Natural killer cell (primary cell): ENCODE results near the gene BMP8A. TPM values are rescaled to one million over a fixed set of nuclear protein-coding genes. Genes with fewer than 3 reads are reported as not detected.

Experiments used
- ATAC-seq, 3 donors: fragments of 150-1000 bp in 2 of 3; fragments of 200-7000 bp in 1 of 3; cut with Tn5 transposase; 1 replicate in 1 of 3; 2 replicates in 2 of 3; pipeline ENCODE4 v1.10.0; 2021; ENCODE audit warnings: mild to moderate bottlenecking in 2 of 3, moderate library complexity in 2 of 3
- DNase-seq, 2 donors: peaks; one replicate each; pipeline versions ENCODE4 v3.0.0 to v3.0.0-alpha.2; 2013 to 2021; ENCODE audit warnings: mixed read lengths in 1 of 2
- H3K27ac ChIP-seq: one replicate; pipeline ENCODE4 v1.5.1; 2013; ENCODE audit warnings: mild to moderate bottlenecking, low read length
- H3K27me3 ChIP-seq: one replicate; pipeline ENCODE4 v1.6.1; 2013; ENCODE audit warnings: low read length; ENCODE audit not compliant: control insufficient read depth, insufficient read depth
- H3K36me3 ChIP-seq: one replicate; pipeline ENCODE4 v1.6.1; 2013; ENCODE audit warnings: low read length; ENCODE audit not compliant: control insufficient read depth, insufficient read depth
- H3K4me1 ChIP-seq: one replicate; pipeline ENCODE4 v1.6.1; 2013; ENCODE audit warnings: low read length; ENCODE audit not compliant: control insufficient read depth, insufficient read depth
- H3K4me3 ChIP-seq: one replicate; pipeline ENCODE4 v1.5.1; 2013; ENCODE audit warnings: low read length
- H3K9me3 ChIP-seq: one replicate; pipeline ENCODE4 v1.6.1; 2013; ENCODE audit warnings: low read length; ENCODE audit not compliant: control insufficient read depth, insufficient read depth
- H3K27ac Mint-ChIP-seq, 2 donors: one replicate each; pipeline ENCODE4 v1.8.0; 2022; ENCODE audit warnings: mild to moderate bottlenecking in 2 of 2, mixed read lengths in 2 of 2, moderate library complexity in 1 of 2
- H3K27me3 Mint-ChIP-seq, 2 donors: one replicate each; pipeline ENCODE4 v1.8.0; 2022; ENCODE audit warnings: low read depth in 2 of 2, mixed read lengths in 2 of 2
- H3K36me3 Mint-ChIP-seq: one replicate; pipeline ENCODE4 v1.8.0; 2022; ENCODE audit warnings: mixed read lengths
- H3K4me1 Mint-ChIP-seq, 2 donors: one replicate each; pipeline ENCODE4 v1.8.0; 2022; ENCODE audit warnings: mixed read lengths in 2 of 2
- H3K4me3 Mint-ChIP-seq: one replicate; pipeline ENCODE4 v1.8.0; 2022; ENCODE audit warnings: mild to moderate bottlenecking, moderate library complexity, mixed read lengths
- H3K9me3 Mint-ChIP-seq, 2 donors: one replicate each; pipeline ENCODE4 v1.8.0; 2022; ENCODE audit warnings: mixed read lengths in 2 of 2
- CTCF ChIP-seq: fragments of 200-600 bp; IDR thresholded peaks from one replicate; pipeline ENCODE4 v1.8.0; 2022; ENCODE audit warnings: antibody characterized with exemption
- WGBS: methylation state at CpG from one replicate; pipeline ENCODE4 v1.1.7; 2013; ENCODE audit warnings: missing lambda C conversion rate; ENCODE audit not compliant: insufficient coverage; 5-methylcytosine and 5-hydroxymethylcytosine counted together
- intact Hi-C: fragments of 100-400 bp; cut with micrococcal nuclease; formaldehyde crosslinking; loops from one replicate; pipeline ENCODE4 v1.14.2; 2022
- total RNA-seq, 4 donors: library from RNA; stranded (reverse); fragments of 120-200 nt in 1 of 4; gene quantifications; one replicate each; pipeline versions ENCODE4 v1.2.3 to v1.2.4, GENCODE V29; 2013 to 2022

The BMP8A gene
- total RNA-seq, 3 donors from 2014 or later (not counting 1 experiment from before 2014, with no cell fraction given), result 0.29 to 1.6 (median 0.40) TPM

- no peak for TF ChIP-seq CTCF
- 98% methylated on average over 9 of the region's 9 CpGs for WGBS
- ATAC-seq (no peak), DNase-seq (no peak)
- Histone ChIP-seq H3K4me1 (peaks cover 19% of the 10 kb centered on the region), H3K27me3 (no peaks in the 10 kb centered on the region), H3K4me3 (no peak overlapping the region), H3K9me3 (no peaks in the 10 kb centered on the region), H3K36me3 (peaks cover 62% of the 10 kb centered on the region), H3K27ac (no peak overlapping the region)
- peaks cover 26 to 27% of the 10 kb centered on the region in 2 donors for H3K4me1 Mint-ChIP-seq
- H3K27ac Mint-ChIP-seq, result no peak overlapping the region
- no peak overlapping the region for H3K4me3 Mint-ChIP-seq
- intact Hi-C loops, result no loop called here
- H3K9me3 Mint-ChIP-seq, result no peaks in the 10 kb centered on the region
- H3K36me3 Mint-ChIP-seq, result peaks cover 40% of the 10 kb centered on the region
- H3K27me3 Mint-ChIP-seq, result no peaks in the 10 kb centered on the region
These were observed 79.7 kb downstream of the BMP8A start for GRCh38 chr1:39571178-39571483.

GRCh38 chr1:39572379-39573096, 81.1 kb downstream of the BMP8A start:
- peaks cover 26% of the 10 kb centered on the region for H3K36me3 Mint-ChIP-seq
- Histone ChIP-seq H3K36me3 (peaks cover 48% of the 10 kb centered on the region), H3K9me3 (no peaks in the 10 kb centered on the region), H3K4me1 (peaks cover 24% of the 10 kb centered on the region), H3K27me3 (no peaks in the 10 kb centered on the region), H3K4me3 (no peak overlapping the region), H3K27ac (no peak overlapping the region)
- no peak for TF ChIP-seq CTCF
- H3K27ac Mint-ChIP-seq, result peak overlapping the region in 1 of 2 donors; percentile 14
- no peak for ATAC-seq
- no peak overlapping the region for H3K4me3 Mint-ChIP-seq
- H3K4me1 Mint-ChIP-seq, result peaks cover 26 to 27% of the 10 kb centered on the region in 2 donors
- intact Hi-C loops, result no loop called here
- 88% methylated on average over 5 of the region's 5 CpGs for WGBS
- no peak for DNase-seq
- no peaks in the 10 kb centered on the region for H3K27me3 Mint-ChIP-seq
- no peaks in the 10 kb centered on the region for H3K9me3 Mint-ChIP-seq

- H3K9me3 Mint-ChIP-seq, result no peaks in the 10 kb centered on the region
- 100% methylated on average over 1 of the region's 1 CpG for WGBS
- H3K4me3 ChIP-seq, result no peak overlapping the region
- no peak for TF ChIP-seq CTCF
- H3K27me3 Mint-ChIP-seq, result no peaks in the 10 kb centered on the region
- peak overlapping the region in 1 of 2 donors; percentile 92 for H3K27ac Mint-ChIP-seq
- no peak overlapping the region for H3K4me3 Mint-ChIP-seq
- peaks cover 45% of the 10 kb centered on the region for H3K36me3 ChIP-seq
- no peaks in the 10 kb centered on the region for H3K9me3 ChIP-seq
- intact Hi-C loops, result no loop called here
- peaks cover 26 to 27% of the 10 kb centered on the region in 2 donors for H3K4me1 Mint-ChIP-seq
- H3K27me3 ChIP-seq, result no peaks in the 10 kb centered on the region
- ATAC-seq (no peak), DNase-seq (no peak)
- H3K36me3 Mint-ChIP-seq, result peaks cover 25% of the 10 kb centered on the region
- peaks cover 24% of the 10 kb centered on the region for H3K4me1 ChIP-seq
- H3K27ac ChIP-seq, result no peak overlapping the region
These were observed 81.6 kb downstream of the BMP8A start for GRCh38 chr1:39573097-39573465.
